Keratinocyte (primary cell): Measurements from ENCODE around the gene SOX2.

Source experiments
- CTCF ChIP-seq, 3 experiments: IDR thresholded peaks in 1 of 3; conservative IDR thresholded peaks in 1 of 3; optimal IDR thresholded peaks in 1 of 3; 2 replicates in 2 of 3; 3 replicates in 1 of 3; pipeline versions ENCODE3 to v1.5.1; 2011; ENCODE audit warnings: low read length in 3 of 3, mild to moderate bottlenecking in 3 of 3, moderate library complexity in 2 of 3, control low read depth in 1 of 3, inconsistent platforms in 1 of 3; ENCODE audit not compliant: insufficient read depth in 2 of 3; ENCODE audit errors: extremely low read depth in 1 of 3
- EZH2 ChIP-seq: IDR thresholded peaks from one replicate; pipeline ENCODE4 v1.6.1; 2012; ENCODE audit warnings: inconsistent platforms, mild to moderate bottlenecking, low read length, moderate library complexity

DNA sequence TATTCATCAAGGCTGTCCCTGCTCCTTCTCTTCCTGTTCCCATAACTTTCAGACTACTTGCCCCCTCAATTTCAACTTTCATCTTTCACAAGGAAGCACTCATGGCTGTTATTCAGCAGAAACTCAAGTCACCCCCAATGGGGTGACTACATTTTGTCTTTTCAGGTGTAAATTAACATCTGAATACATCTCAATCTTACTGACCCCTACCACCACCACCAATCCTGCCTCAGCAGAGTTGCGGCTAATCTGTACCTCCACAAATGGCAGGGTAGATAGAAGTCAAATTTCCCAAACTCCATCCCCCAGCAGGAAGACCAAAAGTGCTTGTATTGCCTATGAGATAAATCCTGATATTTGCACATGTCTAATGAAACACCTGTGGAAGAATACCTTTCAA is 19.2 kb downstream of the SOX2 start:
- TF ChIP-seq CTCF (optimal IDR thresholded peaks at IDR 0.05 in 1 of 3, IDR thresholded peaks at IDR 0.05 in 1 of 3, conservative IDR thresholded peaks at IDR 0.05 in 1 of 3; ENCODE audit: extremely low read depth in 1 of 3, insufficient read depth in 2 of 3, low read length in 3 of 3) = no peak
- no peak for TF ChIP-seq EZH2
